ENCODE results near the gene TMEM184B.

Gene TMEM184B

DNA sequence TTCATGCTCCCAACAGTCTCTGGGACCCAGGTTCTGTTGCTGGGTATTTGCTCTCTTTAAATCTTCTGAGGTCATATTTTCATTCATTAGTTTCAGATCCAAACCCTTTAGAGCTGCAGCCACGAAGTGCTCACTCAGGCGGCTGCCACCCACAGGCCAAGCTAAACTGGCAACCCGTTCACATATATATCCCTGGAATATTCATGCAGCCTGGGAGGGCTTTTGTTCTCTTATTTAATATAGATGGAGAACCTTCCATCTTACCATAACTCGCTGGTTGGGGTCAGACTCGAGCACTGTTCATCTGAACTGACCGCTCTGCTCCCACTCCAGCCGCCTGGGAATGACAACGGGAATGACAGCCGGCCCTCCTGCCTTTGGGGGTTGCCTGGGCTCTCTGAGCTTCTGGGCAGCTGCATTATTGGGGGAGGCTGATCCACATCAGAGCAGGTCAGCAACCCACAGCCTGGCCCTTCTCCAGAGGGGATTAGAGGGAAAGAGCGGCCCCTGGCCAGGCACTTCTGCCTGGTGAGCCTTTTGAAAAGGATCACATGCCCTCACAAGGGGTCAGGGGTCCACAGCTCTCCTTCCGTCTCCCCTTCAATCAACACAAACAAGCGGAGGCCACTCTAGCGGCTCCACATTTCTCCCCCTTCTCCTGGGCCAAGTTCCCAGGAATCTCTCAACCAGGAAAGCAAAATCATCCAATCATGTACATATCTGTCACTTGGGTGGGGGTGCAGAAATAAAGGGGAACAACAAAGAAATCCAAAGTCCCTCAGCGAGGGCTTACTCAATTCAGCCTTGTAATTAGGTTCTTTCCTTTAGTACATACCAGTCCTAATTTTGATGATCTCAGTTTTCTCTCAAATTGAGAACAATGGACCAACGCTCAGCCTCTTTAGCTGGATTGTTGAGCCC lies 11.8 kb downstream of the TMEM184B start:
- H3K79me2 ChIP-seq (ENCODE audit: insufficient read depth, low read length), result peaks cover 20% of the 10 kb centered on the region
- peaks cover 2% of the 10 kb centered on the region for H3K4me1 ChIP-seq (ENCODE audit: insufficient read depth, low read length, poor library complexity, severe bottlenecking)
- H2AFZ ChIP-seq (ENCODE audit: low read length), result no peak overlapping the region
- TF ChIP-seq EZH2phosphoT487 (IDR thresholded peaks at IDR 0.05; ENCODE audit: borderline replicate concordance), result no peak
- H3K9me3 ChIP-seq (ENCODE audit: insufficient read depth, low read depth, low read length), result no peaks in the 10 kb centered on the region
- H3K4me2 ChIP-seq (ENCODE audit: low read depth, low read length, poor library complexity, severe bottlenecking), result no peak overlapping the region
- H3K27me3 ChIP-seq (ENCODE audit: insufficient read depth, low read length, poor library complexity, severe bottlenecking), result no peaks in the 10 kb centered on the region
- H3K36me3 ChIP-seq (ENCODE audit: insufficient read depth, low read length), result no peaks in the 10 kb centered on the region
- H3F3A ChIP-seq (ENCODE audit: low read depth), result no peaks in the 10 kb centered on the region
- no peaks in the 10 kb centered on the region for H4K20me1 ChIP-seq (ENCODE audit: insufficient read depth, low read length, poor library complexity, severe bottlenecking)
- H3K4me3 ChIP-seq (ENCODE audit: low read length, poor library complexity, severe bottlenecking), result no peak overlapping the region
- no peak overlapping the region for H3K9ac ChIP-seq (ENCODE audit: low read depth, low read length, poor library complexity, severe bottlenecking)
- no peaks in the 10 kb centered on the region for H3K9me2 ChIP-seq (replicated peaks; ENCODE audit: low read depth, low read length)

DNA sequence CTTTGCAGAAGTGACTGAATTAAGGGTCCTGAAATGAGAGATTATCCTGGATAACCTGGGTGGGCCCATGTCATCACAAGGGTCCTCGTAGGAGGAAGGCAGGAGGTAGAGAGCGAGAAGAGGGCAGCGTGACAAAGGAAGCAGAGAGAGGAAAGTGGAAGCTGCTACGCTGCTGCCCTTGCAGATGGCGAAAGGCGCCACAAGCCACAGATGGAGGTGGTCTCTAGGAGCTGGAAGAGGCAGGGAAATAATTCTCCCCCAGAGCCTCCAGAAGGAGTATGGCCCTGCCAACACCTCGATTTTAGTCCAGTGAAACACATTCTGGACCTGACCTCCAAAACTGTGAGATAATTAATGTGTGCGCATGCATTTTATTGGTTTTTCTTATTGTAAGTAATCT lies 13.4 kb downstream of the TMEM184B start:
- H3K4me3 ChIP-seq (ENCODE audit: low read length, poor library complexity, severe bottlenecking), result no peak overlapping the region
- no peak overlapping the region for H3K4me2 ChIP-seq (ENCODE audit: low read depth, low read length, poor library complexity, severe bottlenecking)
- H3F3A ChIP-seq (ENCODE audit: low read depth), result no peaks in the 10 kb centered on the region
- H3K36me3 ChIP-seq (ENCODE audit: insufficient read depth, low read length), result no peaks in the 10 kb centered on the region
- H3K9me2 ChIP-seq (replicated peaks; ENCODE audit: low read depth, low read length), result no peaks in the 10 kb centered on the region
- H3K9ac ChIP-seq (ENCODE audit: low read depth, low read length, poor library complexity, severe bottlenecking), result no peak overlapping the region
- TF ChIP-seq EZH2phosphoT487 (IDR thresholded peaks at IDR 0.05; ENCODE audit: borderline replicate concordance), result no peak
- TF ChIP-seq, protein P1, sequence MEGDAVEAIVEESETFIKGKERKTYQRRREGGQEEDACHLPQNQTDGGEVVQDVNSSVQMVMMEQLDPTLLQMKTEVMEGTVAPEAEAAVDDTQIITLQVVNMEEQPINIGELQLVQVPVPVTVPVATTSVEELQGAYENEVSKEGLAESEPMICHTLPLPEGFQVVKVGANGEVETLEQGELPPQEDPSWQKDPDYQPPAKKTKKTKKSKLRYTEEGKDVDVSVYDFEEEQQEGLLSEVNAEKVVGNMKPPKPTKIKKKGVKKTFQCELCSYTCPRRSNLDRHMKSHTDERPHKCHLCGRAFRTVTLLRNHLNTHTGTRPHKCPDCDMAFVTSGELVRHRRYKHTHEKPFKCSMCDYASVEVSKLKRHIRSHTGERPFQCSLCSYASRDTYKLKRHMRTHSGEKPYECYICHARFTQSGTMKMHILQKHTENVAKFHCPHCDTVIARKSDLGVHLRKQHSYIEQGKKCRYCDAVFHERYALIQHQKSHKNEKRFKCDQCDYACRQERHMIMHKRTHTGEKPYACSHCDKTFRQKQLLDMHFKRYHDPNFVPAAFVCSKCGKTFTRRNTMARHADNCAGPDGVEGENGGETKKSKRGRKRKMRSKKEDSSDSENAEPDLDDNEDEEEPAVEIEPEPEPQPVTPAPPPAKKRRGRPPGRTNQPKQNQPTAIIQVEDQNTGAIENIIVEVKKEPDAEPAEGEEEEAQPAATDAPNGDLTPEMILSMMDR (conservative IDR thresholded peaks at IDR 0.05; ENCODE audit: low read length), result no peak
- H3K4me1 ChIP-seq (ENCODE audit: insufficient read depth, low read length, poor library complexity, severe bottlenecking), result no peaks in the 10 kb centered on the region
- peaks cover 10% of the 10 kb centered on the region; the same call in 1 of the 2 replicates for H3K79me2 ChIP-seq (ENCODE audit: insufficient read depth, low read length)
- H3K27me3 ChIP-seq (ENCODE audit: insufficient read depth, low read length, poor library complexity, severe bottlenecking), result no peaks in the 10 kb centered on the region
- H3K9me3 ChIP-seq (ENCODE audit: insufficient read depth, low read depth, low read length), result no peaks in the 10 kb centered on the region
- no peaks in the 10 kb centered on the region for H4K20me1 ChIP-seq (ENCODE audit: insufficient read depth, low read length, poor library complexity, severe bottlenecking)
- H2AFZ ChIP-seq (ENCODE audit: low read length), result no peak overlapping the region

DNA sequence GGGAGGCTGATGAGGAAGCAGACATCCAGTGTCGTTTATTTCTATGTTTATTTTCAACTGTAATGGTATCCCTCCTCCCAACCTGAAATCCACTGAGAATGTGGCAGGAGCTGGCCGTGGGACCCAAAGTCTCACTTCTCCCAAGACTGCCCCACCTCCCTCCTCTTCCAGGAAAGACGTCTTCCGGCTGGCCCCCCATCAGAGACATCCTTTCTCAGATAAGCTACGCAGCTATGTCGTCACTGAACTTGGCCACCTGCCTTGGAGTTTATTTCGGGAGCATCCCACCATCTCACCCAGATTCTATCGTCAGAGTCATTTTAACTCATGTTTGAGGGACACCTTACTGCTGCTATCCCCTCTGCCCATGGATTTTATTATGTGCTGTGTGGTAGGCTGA lies 13.9 kb downstream of the TMEM184B start:
- Histone ChIP-seq H3K27me3 (ENCODE audit: insufficient read depth, low read length, poor library complexity, severe bottlenecking) (no peaks in the 10 kb centered on the region), H3K4me2 (ENCODE audit: low read depth, low read length, poor library complexity, severe bottlenecking) (no peak overlapping the region), H2AFZ (ENCODE audit: low read length) (no peak overlapping the region), H3K4me1 (ENCODE audit: insufficient read depth, low read length, poor library complexity, severe bottlenecking) (no peaks in the 10 kb centered on the region), H3K9me3 (ENCODE audit: insufficient read depth, low read depth, low read length) (no peaks in the 10 kb centered on the region), H3F3A (ENCODE audit: low read depth) (no peaks in the 10 kb centered on the region), H4K20me1 (ENCODE audit: insufficient read depth, low read length, poor library complexity, severe bottlenecking) (no peaks in the 10 kb centered on the region), H3K9ac (ENCODE audit: low read depth, low read length, poor library complexity, severe bottlenecking) (no peak overlapping the region), H3K36me3 (ENCODE audit: insufficient read depth, low read length) (no peaks in the 10 kb centered on the region), H3K9me2 (replicated peaks; ENCODE audit: low read depth, low read length) (no peaks in the 10 kb centered on the region), H3K79me2 (ENCODE audit: insufficient read depth, low read length) (0 out of 2 replicates have a peak, but pooled peaks cover 9% of the 10 kb centered on the region), H3K4me3 (ENCODE audit: low read length, poor library complexity, severe bottlenecking) (no peak overlapping the region)
- no peak for TF ChIP-seq EZH2phosphoT487 (IDR thresholded peaks at IDR 0.05; ENCODE audit: borderline replicate concordance)
- TF ChIP-seq, protein P1 (conservative IDR thresholded peaks at IDR 0.05; ENCODE audit: low read length), result no peak

Data from Loucy (cell line).